SU-DHL-6 (cell line): Measurements from ENCODE around the gene IMP3.
"Not testable (repeated sequence)": the region's sequence is repeated elsewhere in the genome, so short reads cannot be mapped to it uniquely, and the experiment has no call there.

Source experiments
- H2AFZ ChIP-seq: fragments of 200-600 bp; sonication (generic); 2 replicates; pipeline ENCODE4 v1.6.1; 2014; ENCODE audit warnings: low read depth, mild to moderate bottlenecking, moderate library complexity, mixed read lengths, antibody characterized with exemption, low read length; ENCODE audit not compliant: severe bottlenecking
- H3F3A ChIP-seq: fragments of 200-600 bp; shearing (Covaris generic); 2 replicates; pipeline ENCODE4 v1.6.0; 2016; ENCODE audit warnings: antibody characterized with exemption, mild to moderate bottlenecking; ENCODE audit not compliant: insufficient read depth
- H3K27ac ChIP-seq: fragments of 200-600 bp; sonication (generic); 2 replicates; pipeline ENCODE4 v1.5.1; 2016; ENCODE audit warnings: low read depth, mild to moderate bottlenecking, low read length, moderate library complexity, mixed read lengths
- H3K27me3 ChIP-seq: fragments of 200-600 bp; sonication (generic), shearing (Covaris generic); 2 replicates; pipeline ENCODE4 v1.6.0; 2014; ENCODE audit warnings: mild to moderate bottlenecking, low read length
- H3K36me3 ChIP-seq: fragments of 200-600 bp; sonication (generic); 2 replicates; pipeline ENCODE4 v1.6.1; 2014; ENCODE audit warnings: mild to moderate bottlenecking, low read length, mixed read lengths
- H3K4me2 ChIP-seq: fragments of 300-600, 200-600 bp; shearing (Covaris generic), sonication (generic); 2 replicates; pipeline ENCODE4 v1.6.0; 2014; ENCODE audit warnings: low read length, low read depth, mild to moderate bottlenecking; ENCODE audit not compliant: poor library complexity, severe bottlenecking
- H3K4me3 ChIP-seq: fragments of 200-600 bp; sonication (generic); 2 replicates; pipeline ENCODE4 v1.5.1; 2014; ENCODE audit warnings: antibody characterized with exemption, low read length, mild to moderate bottlenecking, mixed read lengths; ENCODE audit not compliant: insufficient read depth, poor library complexity, severe bottlenecking
- H3K79me2 ChIP-seq: fragments of 200-600 bp; sonication (generic); 2 replicates; pipeline ENCODE4 v1.6.1; 2014; ENCODE audit warnings: mild to moderate bottlenecking, low read length, moderate library complexity; ENCODE audit not compliant: insufficient read depth
- H3K9ac ChIP-seq: fragments of 200-600 bp; sonication (generic); 2 replicates; pipeline ENCODE4 v1.7.0; 2014; ENCODE audit warnings: mild to moderate bottlenecking, low read length
- H3K9me2 ChIP-seq: fragments of 200-600 bp; sonication (generic); replicated peaks from 2 replicates; pipeline ENCODE4 v1.6.1; 2014; ENCODE audit warnings: low read length; ENCODE audit not compliant: insufficient read depth
- H3K9me3 ChIP-seq: fragments of 200-600 bp; sonication (generic); 2 replicates; pipeline ENCODE4 v1.6.1; 2014; ENCODE audit warnings: low read length, mixed read lengths; ENCODE audit not compliant: insufficient read depth
- H4K20me1 ChIP-seq: fragments of 200-600 bp; sonication (generic); 2 replicates; pipeline ENCODE4 v1.6.1; 2014; ENCODE audit warnings: low read depth, mild to moderate bottlenecking, antibody characterized with exemption, low read length, moderate library complexity, mixed read lengths
- CTCF ChIP-seq: fragments of 200-600 bp; sonication (generic); IDR thresholded peaks from one replicate; pipeline ENCODE4 v1.5.1; 2017; ENCODE audit warnings: antibody characterized with exemption, mild to moderate bottlenecking, low read length, moderate library complexity; ENCODE audit not compliant: insufficient read depth, poor library complexity, severe bottlenecking
- EZH2phosphoT487 ChIP-seq: fragments of 200-600 bp; sonication (generic), shearing (Covaris generic); conservative IDR thresholded peaks from 2 replicates; pipeline ENCODE4 v1.6.1; 2018; ENCODE audit warnings: mild to moderate bottlenecking, antibody characterized with exemption, low read length, moderate library complexity, mixed read lengths

IMP3 gene

GRCh38 chr15:75637245-75638009 is 2.6 kb downstream of the IMP3 start:
- H3K9me2 ChIP-seq, result no peaks in the 10 kb centered on the region
- H3K27me3 ChIP-seq, result no peaks in the 10 kb centered on the region
- no peaks in the 10 kb centered on the region for H3K36me3 ChIP-seq
- no peak overlapping the region for H3K27ac ChIP-seq
- H4K20me1 ChIP-seq, result peaks cover 3% of the 10 kb centered on the region; the same call in 1 of the 2 replicates
- TF ChIP-seq EZH2phosphoT487 (no peak), CTCF (no peak)
- H3K9ac ChIP-seq, result peak overlapping the region; percentile 84; the same call in 1 of the 2 replicates
- H3K4me2 ChIP-seq, result peak overlapping the region; percentile 99
- H2AFZ ChIP-seq, result no peak overlapping the region
- peaks cover 11% of the 10 kb centered on the region for H3F3A ChIP-seq
- H3K9me3 ChIP-seq, result no peaks in the 10 kb centered on the region
- H3K79me2 ChIP-seq, result peaks cover 37% of the 10 kb centered on the region
- H3K4me3 ChIP-seq, result no peak overlapping the region

- Histone ChIP-seq H3K27me3 (no peaks in the 10 kb centered on the region), H3K27ac (no peak overlapping the region), H3K4me3 (no peak overlapping the region), H3K79me2 (peaks cover 37% of the 10 kb centered on the region), H2AFZ (no peak overlapping the region), H3F3A (peaks cover 9% of the 10 kb centered on the region), H3K4me2 (no peak overlapping the region), H4K20me1 (peaks cover 3% of the 10 kb centered on the region; the same call in 1 of the 2 replicates), H3K9me3 (no peaks in the 10 kb centered on the region), H3K9me2 (no peaks in the 10 kb centered on the region), H3K36me3 (no peaks in the 10 kb centered on the region), H3K9ac (no peak overlapping the region)
- TF ChIP-seq EZH2phosphoT487, result no peak
- TF ChIP-seq CTCF, result no peak
Measured at GRCh38 chr15:75636026-75636425, 4.0 kb downstream of the IMP3 start.

- not testable (repeated sequence) for H3K9me2 ChIP-seq, H3F3A ChIP-seq, H3K9me3 ChIP-seq, H3K9ac ChIP-seq, H3K4me3 ChIP-seq, H4K20me1 ChIP-seq, H3K27me3 ChIP-seq, H3K27ac ChIP-seq, H3K36me3 ChIP-seq, H3K4me2 ChIP-seq, H2AFZ ChIP-seq
- peaks cover 27% of the 10 kb centered on the region for H3K79me2 ChIP-seq
Measured at GRCh38 chr15:75633922-75634321, 6.1 kb downstream of the IMP3 start.

GRCh38 chr15:75631935-75632334 is 8.1 kb downstream of the IMP3 start:
- H3K79me2 ChIP-seq, result peaks cover 7% of the 10 kb centered on the region; the same call in 1 of the 2 replicates
- 0 out of 2 replicates have a peak, but pooled peaks cover 3% of the 10 kb centered on the region for H3F3A ChIP-seq

More at GRCh38 chr15:75631935-75632334, 8.1 kb downstream of the IMP3 start:
- Histone ChIP-seq H2AFZ (no peak overlapping the region), H3K4me2 (no peak overlapping the region), H3K9me3 (no peaks in the 10 kb centered on the region), H3K9me2 (no peaks in the 10 kb centered on the region), H4K20me1 (no peaks in the 10 kb centered on the region), H3K27me3 (no peaks in the 10 kb centered on the region), H3K36me3 (no peaks in the 10 kb centered on the region), H3K9ac (no peak overlapping the region), H3K27ac (no peak overlapping the region), H3K4me3 (no peak overlapping the region)
- TF ChIP-seq EZH2phosphoT487, result no peak
- TF ChIP-seq CTCF, result no peak
